Fibroblast of lung (primary cell): ENCODE data around the gene HIVEP1. TPM values are rescaled to one million over a fixed set of nuclear protein-coding genes. Genes with fewer than 3 reads are reported as not detected.
"Not testable (repeated sequence)": the region's sequence is repeated elsewhere in the genome, so short reads cannot be mapped to it uniquely, and the experiment has no call there.

ENCODE experiments used
- DNase-seq, 2 donors: peaks; one replicate each; pipeline versions ENCODE4 v3.0.0 to v3.0.0-alpha.2; 2010; ENCODE audit warnings: low read depth in 2 of 2
- H2AFZ ChIP-seq: 2 replicates; pipeline ENCODE4 v1.5.1; 2012; ENCODE audit warnings: low read length, control low read depth, inconsistent platforms
- H3K27ac ChIP-seq: 2 replicates; pipeline ENCODE4 v1.5.1; 2011; ENCODE audit warnings: low read length, control low read depth; ENCODE audit not compliant: insufficient read depth
- H3K27me3 ChIP-seq: 2 replicates; pipeline ENCODE4 v1.5.1; 2011; ENCODE audit warnings: mild to moderate bottlenecking, low read length; ENCODE audit not compliant: control insufficient read depth, insufficient read depth
- H3K36me3 ChIP-seq: 2 replicates; pipeline ENCODE4 v1.5.1; 2011; ENCODE audit warnings: low read length; ENCODE audit not compliant: control insufficient read depth, insufficient read depth
- H3K4me1 ChIP-seq: 2 replicates; pipeline ENCODE4 v1.5.1; 2011; ENCODE audit warnings: low read length; ENCODE audit not compliant: control insufficient read depth, insufficient read depth; ENCODE audit errors: extremely low read depth
- H3K4me2 ChIP-seq: 2 replicates; pipeline ENCODE4 v1.5.1; 2011; ENCODE audit warnings: low read length, control low read depth; ENCODE audit not compliant: insufficient read depth; ENCODE audit errors: extremely low read depth
- H3K4me3 ChIP-seq, 4 experiments: fragments of 200-600 bp in 1 of 4; sonication (generic) in 1 of 4; replicated peaks in 1 of 4; 2 replicates each; pipeline ENCODE4 v1.5.1; 2011 to 2016; ENCODE audit warnings: low read length in 4 of 4, low read depth in 3 of 4, mild to moderate bottlenecking in 3 of 4, control low read depth in 2 of 4, inconsistent platforms in 1 of 4, mixed read lengths in 1 of 4; ENCODE audit not compliant: insufficient read depth in 1 of 4; ENCODE audit errors: control extremely low read depth in 1 of 4
- H3K79me2 ChIP-seq: 2 replicates; pipeline ENCODE4 v1.5.1; 2012; ENCODE audit warnings: mild to moderate bottlenecking, low read length, inconsistent platforms; ENCODE audit not compliant: control insufficient read depth, insufficient read depth
- H3K9ac ChIP-seq: 2 replicates; pipeline ENCODE4 v1.5.1; 2011; ENCODE audit warnings: mild to moderate bottlenecking, low read length, control low read depth; ENCODE audit not compliant: insufficient read depth
- H3K9me3 ChIP-seq: 2 replicates; pipeline ENCODE4 v1.5.1; 2012; ENCODE audit warnings: low read depth, low read length; ENCODE audit not compliant: control insufficient read depth, insufficient read depth
- H4K20me1 ChIP-seq: 2 replicates; pipeline ENCODE4 v1.5.1; 2011; ENCODE audit warnings: low read length; ENCODE audit not compliant: control insufficient read depth, insufficient read depth; ENCODE audit errors: extremely low read depth
- EZH2 ChIP-seq: IDR thresholded peaks from 2 replicates; pipeline ENCODE4 v1.5.1; 2012; ENCODE audit warnings: low read length, control low read depth, mild to moderate bottlenecking; ENCODE audit errors: missing control alignments
- polyA plus RNA-seq, 2 donors: library from polyadenylated mRNA; depleted of rRNA in 1 of 2; stranded (reverse) in 1 of 2; unstranded in 1 of 2; fragments of >200 nt; gene quantifications; 2 replicates each; pipeline ENCODE4 v1.2.1, GENCODE V29; 2011 to 2012; ENCODE audit warnings: missing spikeins in 1 of 2
- total RNA-seq: library from RNA; depleted of rRNA; stranded (reverse); fragments of >200 nt; gene quantifications from 2 replicates; pipeline ENCODE4 v1.2.1, GENCODE V29; 2014
- TF ChIP-seq, protein P1 (sequence below), 2 donors: IDR thresholded peaks in 1 of 2; conservative IDR thresholded peaks in 1 of 2; 1 replicate in 1 of 2; 2 replicates in 1 of 2; pipeline ENCODE4 v1.5.1; 2011 to 2012; ENCODE audit warnings: low read length in 2 of 2, control low read depth in 1 of 2, inconsistent platforms in 1 of 2, low read depth in 1 of 2, mild to moderate bottlenecking in 1 of 2

HIVEP1 gene
- total and polyA plus RNA-seq, 2 donors (not counting 1 experiment from before 2014, with no cell fraction given), result 9.9 to 14.6 TPM

GRCh38 chr6:12102350-12102749 is 90.2 kb downstream of the HIVEP1 start:
- no peaks in the 10 kb centered on the region for H3K4me1 ChIP-seq
- H4K20me1 ChIP-seq, result no peaks in the 10 kb centered on the region
- H3K79me2 ChIP-seq, result no peaks in the 10 kb centered on the region
- no peak overlapping the region for H2AFZ ChIP-seq
- no peak overlapping the region for H3K27ac ChIP-seq
- H3K36me3 ChIP-seq, result no peaks in the 10 kb centered on the region
- no peak for TF ChIP-seq EZH2
- TF ChIP-seq, protein P1, sequence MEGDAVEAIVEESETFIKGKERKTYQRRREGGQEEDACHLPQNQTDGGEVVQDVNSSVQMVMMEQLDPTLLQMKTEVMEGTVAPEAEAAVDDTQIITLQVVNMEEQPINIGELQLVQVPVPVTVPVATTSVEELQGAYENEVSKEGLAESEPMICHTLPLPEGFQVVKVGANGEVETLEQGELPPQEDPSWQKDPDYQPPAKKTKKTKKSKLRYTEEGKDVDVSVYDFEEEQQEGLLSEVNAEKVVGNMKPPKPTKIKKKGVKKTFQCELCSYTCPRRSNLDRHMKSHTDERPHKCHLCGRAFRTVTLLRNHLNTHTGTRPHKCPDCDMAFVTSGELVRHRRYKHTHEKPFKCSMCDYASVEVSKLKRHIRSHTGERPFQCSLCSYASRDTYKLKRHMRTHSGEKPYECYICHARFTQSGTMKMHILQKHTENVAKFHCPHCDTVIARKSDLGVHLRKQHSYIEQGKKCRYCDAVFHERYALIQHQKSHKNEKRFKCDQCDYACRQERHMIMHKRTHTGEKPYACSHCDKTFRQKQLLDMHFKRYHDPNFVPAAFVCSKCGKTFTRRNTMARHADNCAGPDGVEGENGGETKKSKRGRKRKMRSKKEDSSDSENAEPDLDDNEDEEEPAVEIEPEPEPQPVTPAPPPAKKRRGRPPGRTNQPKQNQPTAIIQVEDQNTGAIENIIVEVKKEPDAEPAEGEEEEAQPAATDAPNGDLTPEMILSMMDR (conservative IDR thresholded peaks at IDR 0.05 in 1 of 2, IDR thresholded peaks at IDR 0.05 in 1 of 2; ENCODE audit: low read depth in 1 of 2, low read length in 2 of 2), result no peak
- H3K27me3 ChIP-seq, result no peaks in the 10 kb centered on the region
- no peak for DNase-seq
- H3K4me2 ChIP-seq, result no peak overlapping the region
- no peak overlapping the region for H3K9ac ChIP-seq
- no peak overlapping the region for H3K4me3 ChIP-seq
- no peaks in the 10 kb centered on the region for H3K9me3 ChIP-seq

GRCh38 chr6:12103158-12103557 is 91.0 kb downstream of the HIVEP1 start:
- TF ChIP-seq, protein P1 (conservative IDR thresholded peaks at IDR 0.05 in 1 of 2, IDR thresholded peaks at IDR 0.05 in 1 of 2; ENCODE audit: low read depth in 1 of 2, low read length in 2 of 2), result no peak
- TF ChIP-seq EZH2, result no peak
- no peaks in the 10 kb centered on the region for H3K36me3 ChIP-seq
- H3K9me3 ChIP-seq, result no peaks in the 10 kb centered on the region
- H4K20me1 ChIP-seq, result no peaks in the 10 kb centered on the region
- no peak overlapping the region for H3K4me2 ChIP-seq
- no peak for DNase-seq
- no peaks in the 10 kb centered on the region for H3K79me2 ChIP-seq
- no peaks in the 10 kb centered on the region for H3K4me1 ChIP-seq
- H3K27me3 ChIP-seq, result no peaks in the 10 kb centered on the region
- H2AFZ ChIP-seq, result no peak overlapping the region
- H3K9ac ChIP-seq, result no peak overlapping the region
- H3K4me3 ChIP-seq, result no peak overlapping the region
- no peak overlapping the region for H3K27ac ChIP-seq

DNA sequence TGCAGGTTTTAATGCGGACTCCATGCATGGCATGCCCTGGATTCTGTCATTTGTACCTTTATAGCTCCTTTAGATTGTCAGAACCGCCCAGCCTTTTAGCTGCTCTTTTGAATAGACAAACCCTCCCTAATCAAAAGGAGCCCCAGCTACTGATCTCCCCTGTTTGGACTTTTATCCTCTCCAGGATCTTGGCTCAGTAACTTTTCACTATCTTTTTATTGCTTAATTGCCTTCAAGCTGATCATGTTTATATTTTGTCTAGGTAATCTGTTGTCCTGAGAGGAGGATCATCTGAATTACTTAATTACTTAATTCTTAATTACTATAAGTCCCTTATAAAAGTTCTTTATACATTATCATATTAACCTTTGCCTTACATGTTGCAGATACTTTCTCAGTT is 93.2 kb downstream of the HIVEP1 start:
- no peaks in the 10 kb centered on the region for H3K79me2 ChIP-seq
- H3K4me1 ChIP-seq, result no peaks in the 10 kb centered on the region
- TF ChIP-seq, protein P1 (conservative IDR thresholded peaks at IDR 0.05 in 1 of 2, IDR thresholded peaks at IDR 0.05 in 1 of 2; ENCODE audit: low read depth in 1 of 2, low read length in 2 of 2), result no peak
- no peak for TF ChIP-seq EZH2

DNA sequence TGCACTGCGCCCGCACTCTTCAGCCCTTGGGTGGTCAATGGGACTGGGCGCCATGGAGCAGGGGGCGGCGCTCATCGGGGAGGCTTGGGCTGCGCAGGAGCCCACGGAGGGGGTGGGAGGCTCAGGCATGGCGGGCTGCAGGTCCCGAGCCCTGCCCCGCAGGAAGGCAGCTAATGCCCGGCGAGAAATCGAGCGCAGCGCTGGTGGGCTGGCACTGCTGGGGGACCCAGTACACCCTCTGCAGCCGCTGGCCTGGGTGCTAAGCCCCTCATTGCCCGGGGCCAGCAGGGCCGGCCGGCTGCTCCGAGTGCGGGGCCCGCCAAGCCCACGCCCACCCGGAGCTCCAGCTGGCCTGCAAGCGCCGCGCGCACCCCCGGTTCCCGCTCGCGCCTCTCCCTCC is 96.3 kb downstream of the HIVEP1 start:
- not testable (repeated sequence) for H3K4me3 ChIP-seq, H3K27ac ChIP-seq, H3K79me2 ChIP-seq, H3K9me3 ChIP-seq, H3K4me1 ChIP-seq, H3K9ac ChIP-seq, H2AFZ ChIP-seq, H3K4me2 ChIP-seq, H3K36me3 ChIP-seq, DNase-seq, H4K20me1 ChIP-seq, H3K27me3 ChIP-seq

More for the DNA sequence above, 93.2 kb downstream of the HIVEP1 start:
- Histone ChIP-seq H3K27ac (no peak overlapping the region), H3K9me3 (no peaks in the 10 kb centered on the region), H4K20me1 (no peaks in the 10 kb centered on the region), H3K27me3 (no peaks in the 10 kb centered on the region), H3K9ac (no peak overlapping the region), H3K36me3 (no peaks in the 10 kb centered on the region), H3K4me2 (no peak overlapping the region), H2AFZ (no peak overlapping the region), H3K4me3 (no peak overlapping the region)
- DNase-seq, result no peak
